CD14-positive monocyte (primary cell): ENCODE results near the gene KITLG. TPM values are rescaled to one million over a fixed set of nuclear protein-coding genes. Genes with fewer than 3 reads are reported as not detected.

Source experiments
- DNase-seq, 3 donors: peaks; one replicate each; pipeline ENCODE4 v3.0.0-alpha.2; 2011 to 2022
- H2AFZ ChIP-seq: 2 replicates; pipeline ENCODE4 v1.6.0; 2012; ENCODE audit warnings: mild to moderate bottlenecking, low read depth, low read length, inconsistent platforms; ENCODE audit not compliant: insufficient read depth, poor library complexity, severe bottlenecking
- H3K27ac ChIP-seq, 2 donors: 1 replicate in 1 of 2; 2 replicates in 1 of 2; pipeline ENCODE4 v1.5.1; 2012 to 2013; ENCODE audit warnings: low read length in 2 of 2, control low read depth in 1 of 2, inconsistent platforms in 1 of 2, low read depth in 1 of 2, mild to moderate bottlenecking in 1 of 2
- H3K27me3 ChIP-seq, 2 donors: one replicate each; pipeline versions ENCODE4 v1.6.0 to v1.6.1; 2011 to 2013; ENCODE audit warnings: low read length in 2 of 2; ENCODE audit not compliant: control insufficient read depth in 2 of 2, insufficient read depth in 2 of 2
- H3K36me3 ChIP-seq, 2 donors: replicated peaks in 1 of 2; 1 replicate in 1 of 2; 2 replicates in 1 of 2; pipeline versions ENCODE4 v1.5.1 to v1.6.1; 2012 to 2013; ENCODE audit warnings: low read length in 2 of 2, control low read depth in 1 of 2, inconsistent platforms in 1 of 2, mild to moderate bottlenecking in 1 of 2; ENCODE audit not compliant: insufficient read depth in 2 of 2, control insufficient read depth in 1 of 2
- H3K4me1 ChIP-seq, 2 donors: 1 replicate in 1 of 2; 2 replicates in 1 of 2; pipeline versions ENCODE4 v1.5.1 to v1.6.1; 2012 to 2013; ENCODE audit warnings: low read length in 2 of 2, control low read depth in 1 of 2, inconsistent platforms in 1 of 2, mild to moderate bottlenecking in 1 of 2, moderate library complexity in 1 of 2; ENCODE audit not compliant: insufficient read depth in 2 of 2, control insufficient read depth in 1 of 2
- H3K4me2 ChIP-seq: replicated peaks from 2 replicates; pipeline ENCODE3; 2012; ENCODE audit warnings: low read length, moderate library complexity, mild to moderate bottlenecking; ENCODE audit not compliant: poor library complexity, severe bottlenecking; ENCODE audit errors: extremely low read depth
- H3K4me3 ChIP-seq, 3 experiments: fragments of 200-600 bp in 1 of 3; sonication (generic) in 1 of 3; replicated peaks in 1 of 3; 1 replicate in 2 of 3; 2 replicates in 1 of 3; pipeline ENCODE4 v1.5.1; 2011 to 2013; ENCODE audit warnings: low read length in 3 of 3, mild to moderate bottlenecking in 3 of 3, control low read depth in 2 of 3, low read depth in 2 of 3, inconsistent platforms in 1 of 3, moderate library complexity in 1 of 3
- H3K79me2 ChIP-seq: 2 replicates; pipeline ENCODE4 v1.6.0; 2012; ENCODE audit warnings: mild to moderate bottlenecking, control low read depth, inconsistent platforms, low read length, moderate library complexity; ENCODE audit not compliant: insufficient read depth
- H3K9ac ChIP-seq: 2 replicates; pipeline ENCODE4 v1.6.0; 2017; ENCODE audit warnings: low read length, mild to moderate bottlenecking; ENCODE audit not compliant: insufficient read depth, poor library complexity, severe bottlenecking
- H3K9me3 ChIP-seq, 2 donors: replicated peaks in 1 of 2; 1 replicate in 1 of 2; 2 replicates in 1 of 2; pipeline versions ENCODE4 v1.5.1 to v1.6.1; 2012 to 2013; ENCODE audit warnings: low read length in 2 of 2, control low read depth in 1 of 2; ENCODE audit not compliant: control insufficient read depth in 1 of 2, insufficient read depth in 1 of 2
- H4K20me1 ChIP-seq: 2 replicates; pipeline ENCODE4 v1.6.0; 2012; ENCODE audit warnings: mild to moderate bottlenecking, low read length, control low read depth, moderate library complexity; ENCODE audit not compliant: insufficient read depth
- H3K27ac Mint-ChIP-seq, 7 donors: one replicate each; pipeline ENCODE4 v1.8.0; 2020; ENCODE audit warnings: mild to moderate bottlenecking in 7 of 7, mixed read lengths in 7 of 7, moderate library complexity in 6 of 7, inconsistent platforms in 2 of 7
- H3K27me3 Mint-ChIP-seq, 3 donors: one replicate each; pipeline ENCODE4 v1.8.0; 2021 to 2022; ENCODE audit warnings: low read depth in 3 of 3, mild to moderate bottlenecking in 3 of 3, mixed read lengths in 3 of 3, moderate library complexity in 3 of 3, inconsistent platforms in 1 of 3
- H3K36me3 Mint-ChIP-seq, 2 donors: one replicate each; pipeline ENCODE4 v1.8.0; 2020; ENCODE audit warnings: mixed read lengths in 2 of 2, inconsistent platforms in 1 of 2, mild to moderate bottlenecking in 1 of 2
- H3K4me1 Mint-ChIP-seq: one replicate; pipeline ENCODE4 v1.8.0; 2020; ENCODE audit warnings: mild to moderate bottlenecking, mixed read lengths
- H3K4me3 Mint-ChIP-seq, 2 donors: one replicate each; pipeline ENCODE4 v1.8.0; 2020; ENCODE audit warnings: mild to moderate bottlenecking in 2 of 2, mixed read lengths in 2 of 2, moderate library complexity in 1 of 2
- H3K9me3 Mint-ChIP-seq, 7 donors: one replicate each; pipeline ENCODE4 v1.8.0; 2020 to 2022; ENCODE audit warnings: mixed read lengths in 7 of 7, mild to moderate bottlenecking in 6 of 7, moderate library complexity in 6 of 7, inconsistent platforms in 2 of 7
- CTCF ChIP-seq: fragments of 200-600 bp; IDR thresholded peaks from one replicate; pipeline ENCODE4 v1.8.0; 2022; ENCODE audit warnings: antibody characterized with exemption, mild to moderate bottlenecking
- WGBS: methylation state at CpG from one replicate; pipeline ENCODE4 v1.1.5; 2013; ENCODE audit warnings: missing lambda C conversion rate; ENCODE audit not compliant: insufficient coverage; 5-methylcytosine and 5-hydroxymethylcytosine counted together
- intact Hi-C, 2 donors: fragments of 100-400 bp; cut with micrococcal nuclease; formaldehyde crosslinking; loops; one replicate each; pipeline versions ENCODE4 v1.15.0 to v1.15.1; 2023
- polyA plus RNA-seq, 3 donors: library from polyadenylated mRNA; depleted of rRNA in 1 of 3; unstranded in 2 of 3; stranded (reverse) in 1 of 3; fragments of 300-500 nt in 2 of 3; fragments of >200 nt in 1 of 3; fragmentation: Illumina TruSeq in 2 of 3; gene quantifications; 1 replicate in 2 of 3; 2 replicates in 1 of 3; pipeline ENCODE4 v1.2.3, GENCODE V29; 2012 to 2021

Gene KITLG
- polyA plus RNA-seq, 3 donors: 0.03 to 0.07 TPM; not detected in 1

- Histone ChIP-seq H3K27ac (no peak overlapping the region), H2AFZ (no peak overlapping the region), H3K9ac (no peak overlapping the region), H3K9me3 (no peaks in the 10 kb centered on the region), H4K20me1 (no peaks in the 10 kb centered on the region), H3K79me2 (no peaks in the 10 kb centered on the region), H3K27me3 (no peaks in the 10 kb centered on the region), H3K4me3 (no peak overlapping the region), H3K4me2 (no peak overlapping the region), H3K36me3 (no peaks in the 10 kb centered on the region), H3K4me1 (no peaks in the 10 kb centered on the region)
- no peaks in the 10 kb centered on the region for H3K4me1 Mint-ChIP-seq
- H3K9me3 Mint-ChIP-seq: no peaks in the 10 kb centered on the region
- WGBS: no CpG with 5 or more reads among the region's 1 CpG
- no peak overlapping the region for H3K4me3 Mint-ChIP-seq
- no peak overlapping the region for H3K27ac Mint-ChIP-seq
- H3K27me3 Mint-ChIP-seq: peaks cover 0 to 3% (median 2%) of the 10 kb centered on the region in 3 donors
- intact Hi-C loops: no loop called here
- DNase-seq: no peak
- TF ChIP-seq CTCF: no peak
- no peaks in the 10 kb centered on the region for H3K36me3 Mint-ChIP-seq
Observed at GRCh38 chr12:88570103-88570502, 10.2 kb downstream of the KITLG start.

- no peak overlapping the region for H3K27ac Mint-ChIP-seq
- no peak overlapping the region for H3K27ac ChIP-seq
- no peaks in the 10 kb centered on the region for H3K79me2 ChIP-seq
- H3K27me3 ChIP-seq: no peaks in the 10 kb centered on the region
- TF ChIP-seq CTCF: no peak
- H3K36me3 ChIP-seq: no peaks in the 10 kb centered on the region
- no peaks in the 10 kb centered on the region for H3K9me3 ChIP-seq
- no peak overlapping the region for H3K4me3 ChIP-seq
- no peak for DNase-seq
- no peaks in the 10 kb centered on the region for H3K4me1 ChIP-seq
- H3K4me3 Mint-ChIP-seq: no peak overlapping the region
- 88% methylated on average over 1 of the region's 4 CpGs for WGBS
- no peak overlapping the region for H3K4me2 ChIP-seq
- no peak overlapping the region for H3K9ac ChIP-seq
- H3K9me3 Mint-ChIP-seq: peaks cover 0 to 1% (median 0%) of the 10 kb centered on the region in 7 donors
- no peaks in the 10 kb centered on the region for H3K4me1 Mint-ChIP-seq
- intact Hi-C loops: no loop called here
- no peak overlapping the region for H2AFZ ChIP-seq
- H3K27me3 Mint-ChIP-seq: peaks cover 0 to 2% (median 2%) of the 10 kb centered on the region in 3 donors
- no peaks in the 10 kb centered on the region for H3K36me3 Mint-ChIP-seq
- no peaks in the 10 kb centered on the region for H4K20me1 ChIP-seq
Observed at GRCh38 chr12:88566430-88566829, 13.8 kb downstream of the KITLG start.
